T1000 (cell line): ENCODE results near the gene MDGA2.
"Not testable (repeated sequence)": the region's sequence is repeated elsewhere in the genome, so short reads cannot be mapped to it uniquely, and the experiment has no call there.

Source experiments
- DNase-seq: peaks from one replicate; lab custom pipeline; 2025; ENCODE audit warnings: mixed read lengths; lab: John Stamatoyannopoulos, UW

MDGA2 gene

DNA sequence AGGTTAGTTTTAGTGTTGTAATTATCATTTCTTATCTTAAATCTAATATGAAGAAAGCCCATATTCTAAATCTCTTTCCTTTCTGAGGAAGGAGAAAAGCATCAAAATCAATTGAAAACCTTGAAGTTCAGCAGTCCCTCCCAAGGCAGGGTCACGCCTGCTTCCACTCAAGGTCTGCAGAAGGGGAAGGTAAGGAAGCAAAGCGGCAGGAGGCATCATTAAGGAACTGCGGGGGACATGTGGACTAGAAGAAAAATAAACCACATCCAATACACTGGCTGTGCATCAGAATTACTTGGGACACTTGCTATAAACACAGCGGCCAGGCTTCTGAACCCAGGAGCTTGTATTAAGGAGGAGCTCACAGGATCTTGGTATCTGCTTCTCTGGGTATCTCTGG lies 759.9 kb downstream of the MDGA2 start:
- not testable (repeated sequence) for DNase-seq

DNA sequence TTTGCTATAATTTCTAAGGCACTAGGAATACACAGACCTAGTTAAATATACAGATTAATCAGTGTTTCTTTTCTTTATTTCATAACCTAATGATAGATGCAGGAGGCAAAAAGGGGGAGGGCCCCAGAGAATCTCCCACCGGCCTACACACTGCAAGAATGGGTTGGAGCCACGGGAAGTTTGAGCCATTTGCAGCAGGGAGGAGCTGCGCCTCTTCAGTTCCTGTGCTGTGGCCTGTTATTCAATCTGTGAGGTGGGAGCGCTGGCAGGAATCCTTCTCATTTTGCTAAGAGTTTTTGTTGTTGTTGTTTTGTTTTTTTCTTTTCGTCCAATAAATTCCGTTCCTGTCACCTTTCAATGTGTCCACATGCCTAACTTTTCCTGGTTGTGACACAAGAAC lies 772.6 kb downstream of the MDGA2 start:
- no peak for DNase-seq

DNA sequence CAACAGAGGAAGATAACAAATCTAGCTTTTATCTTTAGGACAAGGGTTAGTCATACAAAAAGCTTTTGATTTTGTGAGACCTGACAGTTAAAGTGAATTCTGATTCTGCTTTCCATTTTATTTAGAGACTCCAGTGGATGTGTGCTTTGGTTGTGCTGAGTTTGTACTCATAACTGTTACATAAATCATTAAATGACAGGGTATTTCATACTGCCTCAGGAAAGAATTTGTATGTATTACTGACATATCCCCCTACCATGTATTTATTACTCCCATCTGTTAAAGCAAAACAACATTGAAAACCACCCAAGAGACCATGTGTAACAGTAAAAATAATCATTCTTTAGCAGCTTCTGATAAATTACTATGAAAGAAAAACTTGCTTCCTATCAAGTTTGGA lies 780.9 kb downstream of the MDGA2 start:
- DNase-seq: no peak

DNA sequence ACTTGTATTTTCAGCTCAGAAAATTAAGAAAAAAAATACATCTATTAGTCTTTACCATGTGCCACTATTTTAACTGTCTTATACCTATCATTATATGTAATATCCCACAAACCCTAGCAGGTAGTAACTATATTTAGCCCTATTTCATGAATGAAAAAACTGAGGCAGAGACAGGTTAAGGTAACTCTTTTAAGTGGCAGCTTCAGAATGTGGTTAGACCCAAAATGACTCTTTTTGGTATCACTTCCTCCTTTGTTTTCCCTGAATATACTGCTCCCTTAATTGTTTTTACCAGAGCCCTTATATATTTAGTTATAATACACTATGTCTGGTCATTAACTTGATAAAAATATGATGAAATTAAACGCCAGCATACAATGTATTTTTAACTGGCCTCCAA lies 788.3 kb downstream of the MDGA2 start:
- DNase-seq: no peak

DNA sequence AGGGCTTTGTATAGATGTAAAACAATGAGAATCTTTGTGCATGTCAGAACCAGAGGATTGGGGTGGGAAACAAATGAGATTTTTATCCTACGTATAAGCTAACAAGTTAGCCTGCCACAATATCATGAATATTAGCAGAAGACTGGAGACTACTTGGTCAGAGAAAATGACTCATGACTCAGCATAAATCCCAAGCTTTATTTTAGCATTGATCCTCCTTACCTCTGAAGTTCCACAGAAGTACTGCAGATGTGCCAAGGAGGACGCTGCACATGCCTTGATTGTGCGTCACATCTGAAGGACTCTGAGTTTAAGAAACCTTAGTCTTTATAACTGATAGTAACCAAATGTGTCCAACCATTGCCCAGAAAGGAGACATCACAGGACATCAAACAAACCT lies 789.8 kb downstream of the MDGA2 start:
- no peak for DNase-seq

DNA sequence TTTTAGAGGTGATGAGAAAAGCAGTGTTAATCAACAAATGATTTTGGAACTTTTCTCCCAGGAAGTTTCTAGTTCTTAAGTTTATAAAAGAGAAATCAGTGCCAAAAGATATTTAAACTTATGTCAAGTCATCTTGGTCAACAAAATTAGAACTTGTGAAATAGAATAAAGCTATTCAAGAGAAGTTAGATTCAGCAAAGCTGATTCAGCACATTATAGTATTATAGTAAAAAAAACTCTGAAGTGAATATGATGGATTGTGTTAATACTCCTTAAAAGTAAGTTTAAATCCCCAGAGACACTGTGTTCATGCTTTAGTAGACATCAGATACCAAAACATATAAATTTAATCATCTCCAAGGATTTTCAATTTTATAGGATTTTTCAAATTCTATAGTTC lies 813.7 kb downstream of the MDGA2 start:
- DNase-seq: no peak

DNA sequence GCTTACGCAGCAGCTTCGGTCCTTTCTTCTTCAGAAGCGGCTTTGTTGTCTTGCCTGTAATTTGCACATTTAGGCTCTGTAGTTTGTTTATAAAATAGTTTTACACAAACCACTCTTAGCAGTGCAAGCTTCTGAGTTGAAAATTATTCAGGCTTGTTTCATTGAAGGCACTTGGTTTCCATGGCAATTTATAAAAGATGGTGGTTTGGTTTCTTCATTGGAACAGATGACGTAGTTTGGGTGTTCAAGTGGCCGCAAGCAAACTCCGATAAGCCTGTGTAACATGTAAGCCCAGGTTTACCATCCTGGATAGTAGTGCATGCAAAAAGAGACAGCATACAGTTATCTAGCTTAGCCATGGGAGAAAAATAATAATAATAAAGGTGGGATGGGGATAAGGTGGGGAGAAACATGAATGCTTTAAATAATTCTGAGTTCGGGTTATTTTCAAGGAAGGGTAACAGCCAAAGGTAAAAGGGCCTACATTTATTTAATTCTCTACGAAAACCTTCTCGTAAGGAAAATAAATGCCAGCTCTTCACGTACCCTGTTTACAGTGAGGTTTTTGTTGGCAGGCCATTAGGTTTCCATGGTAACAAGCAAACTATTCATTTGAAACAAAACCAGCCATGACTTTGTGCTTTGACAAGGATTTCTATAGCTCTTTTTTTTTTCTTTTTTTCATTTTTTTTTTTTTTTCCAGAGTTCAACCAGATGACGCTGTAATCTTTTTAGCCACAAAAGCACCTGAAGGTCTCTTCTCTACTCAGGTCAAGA lies 834.3 kb downstream of the MDGA2 start:
- no peak for DNase-seq

DNA sequence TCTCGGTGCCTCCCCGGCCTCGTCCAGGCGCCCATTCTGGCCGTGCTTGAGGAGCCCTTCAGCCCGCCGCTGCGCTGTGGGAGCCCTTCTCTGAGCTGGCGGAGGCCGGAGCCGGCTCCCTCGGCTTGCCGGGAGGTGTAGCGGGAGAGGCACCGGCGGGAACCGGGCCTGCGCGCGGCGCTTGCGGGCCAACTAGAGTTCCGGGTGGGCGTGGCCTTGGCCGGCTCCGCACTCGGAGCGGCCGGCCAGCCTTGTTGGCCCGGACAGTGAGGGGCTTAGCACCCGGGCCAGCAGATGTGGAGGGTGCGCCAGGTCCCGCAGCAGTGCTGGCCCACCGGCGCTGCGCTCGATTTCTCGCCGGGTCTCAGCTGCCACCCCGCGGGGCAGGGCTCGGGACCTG lies 855.1 kb downstream of the MDGA2 start:
- no peak for DNase-seq

DNA sequence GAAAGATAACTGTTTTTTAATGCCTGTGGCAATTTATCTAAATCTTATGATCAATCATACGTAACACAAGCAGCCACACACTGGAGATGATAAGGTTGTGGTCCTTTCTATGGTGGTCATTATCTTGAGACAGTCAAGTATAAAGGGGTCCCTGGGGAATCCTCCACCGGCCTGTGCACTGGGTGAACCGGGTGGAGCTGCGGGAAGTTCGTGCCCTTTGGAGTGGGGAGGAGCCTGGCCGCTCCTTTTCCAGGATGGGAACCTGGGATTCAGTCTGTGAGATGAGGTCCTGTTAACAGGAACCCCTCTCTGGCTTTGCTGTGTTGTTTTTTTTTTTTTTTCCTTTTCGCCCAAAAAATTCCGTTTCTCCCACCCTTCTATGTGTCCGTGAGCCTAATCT lies 856.3 kb downstream of the MDGA2 start:
- DNase-seq: no peak

DNA sequence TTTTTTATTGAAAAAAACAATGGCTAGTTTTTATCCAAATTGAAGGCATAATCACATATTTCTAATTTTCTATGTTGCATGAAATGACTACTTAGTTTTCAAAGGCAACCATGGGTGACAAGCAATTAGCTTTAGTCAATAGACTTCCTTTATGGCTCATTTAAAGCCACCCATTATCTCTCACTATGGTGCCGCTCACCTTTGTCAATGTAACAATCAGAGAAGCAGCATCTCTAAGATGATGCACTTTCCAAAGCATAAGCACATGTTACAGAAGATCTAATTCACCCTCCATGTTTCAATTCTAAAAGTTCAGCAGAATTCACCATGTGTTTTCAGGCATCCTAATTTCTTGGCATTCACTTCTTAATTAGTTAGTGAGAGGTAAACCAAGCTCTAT lies 857.3 kb downstream of the MDGA2 start:
- DNase-seq: no peak

DNA sequence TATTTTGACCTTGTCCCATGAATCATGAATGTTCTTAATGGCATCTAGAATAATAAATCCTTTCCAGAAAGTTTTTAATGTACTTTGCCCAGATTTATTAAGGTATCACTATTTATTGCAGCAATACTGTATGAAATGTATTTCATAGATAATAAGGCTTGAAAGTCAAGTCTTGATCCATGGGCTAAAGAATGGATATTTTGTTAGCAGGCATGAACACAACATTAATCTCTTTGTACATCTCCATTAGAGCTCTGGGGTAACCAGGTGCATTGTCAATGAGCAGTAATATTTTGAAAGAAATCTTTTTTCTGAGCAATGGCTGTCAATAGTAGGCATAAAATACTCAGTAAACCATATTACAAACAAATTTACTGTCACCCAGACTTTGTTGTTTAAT lies 882.3 kb downstream of the MDGA2 start:
- DNase-seq: no peak
